Endothelial cell of umbilical vein (primary cell): Measurements from ENCODE around the gene CACNA1C. TPM values are rescaled to one million over a fixed set of nuclear protein-coding genes. Genes with fewer than 3 reads are reported as not detected.

ENCODE experiments used
- BruUV-seq: library from RNA; stranded (reverse); fragments of 400-500 nt; replicated peaks from 2 replicates; lab custom pipeline; 2021; lab: Mats Ljungman, UMichigan
- CTCF ChIA-PET: fragments of 300-600, 350-600 bp; sonication (Branson Sonifier 250); formaldehyde crosslinking; loops from one replicate; lab custom pipeline; 2021; ENCODE audit warnings: antibody characterized with exemption, inconsistent platforms; lab: Charles Lee
- POLR2A ChIA-PET: fragments of 300-600, 350-600 bp; sonication (Branson Sonifier 250); formaldehyde crosslinking; loops from one replicate; lab custom pipeline; 2021; ENCODE audit warnings: antibody characterized with exemption, inconsistent platforms; lab: Charles Lee
- DNase-seq: peaks from one replicate; pipeline ENCODE4 v3.0.0-alpha.2; 2011; ENCODE audit warnings: low read depth, low spot score
- FAIRE-seq: peaks from 2 replicates; lab custom pipeline; 2011; peaks lifted over from hg19 to GRCh38; lab: Jason Lieb, UNC
- H2AFZ ChIP-seq: 2 replicates; pipeline ENCODE4 v1.6.0; 2012; ENCODE audit warnings: low read depth, low read length, control low read depth, inconsistent platforms
- H3K27ac ChIP-seq: 2 replicates; pipeline ENCODE4 v1.5.1; 2011; ENCODE audit warnings: low read depth, mild to moderate bottlenecking, control low read depth, low read length, moderate library complexity; ENCODE audit not compliant: insufficient read depth
- H3K27me3 ChIP-seq, 2 experiments: 2 replicates each; pipeline versions ENCODE4 v1.6.0 to v1.6.1; 2011; ENCODE audit warnings: low read length in 2 of 2, mixed read lengths in 1 of 2; ENCODE audit not compliant: control insufficient read depth in 2 of 2, insufficient read depth in 2 of 2
- H3K36me3 ChIP-seq, 2 experiments: 2 replicates in 1 of 2; 3 replicates in 1 of 2; pipeline ENCODE4 v1.5.1; 2011; ENCODE audit warnings: low read length in 2 of 2, mild to moderate bottlenecking in 1 of 2, moderate library complexity in 1 of 2; ENCODE audit not compliant: control insufficient read depth in 2 of 2, insufficient read depth in 2 of 2; ENCODE audit errors: extremely low read depth in 1 of 2
- H3K4me1 ChIP-seq: 3 replicates; pipeline ENCODE4 v1.5.1; 2011; ENCODE audit warnings: mild to moderate bottlenecking, low read length; ENCODE audit not compliant: control insufficient read depth, insufficient read depth; ENCODE audit errors: extremely low read depth
- H3K4me2 ChIP-seq: 2 replicates; pipeline ENCODE4 v1.6.1; 2011; ENCODE audit warnings: low read length, control low read depth, mixed read lengths; ENCODE audit not compliant: insufficient read depth
- H3K4me3 ChIP-seq, 3 experiments: fragments of 200-600 bp in 1 of 3; sonication (generic), shearing (Covaris generic) in 1 of 3; replicated peaks in 1 of 3; 2 replicates each; pipeline ENCODE4 v1.5.1; 2011 to 2016; ENCODE audit warnings: control low read depth in 3 of 3, low read length in 3 of 3, mild to moderate bottlenecking in 2 of 3, inconsistent platforms in 1 of 3, low read depth in 1 of 3, moderate library complexity in 1 of 3; ENCODE audit not compliant: insufficient read depth in 1 of 3
- H3K79me2 ChIP-seq: 2 replicates; pipeline ENCODE4 v1.6.0; 2012; ENCODE audit warnings: low read length, inconsistent platforms; ENCODE audit not compliant: control insufficient read depth, insufficient read depth
- H3K9ac ChIP-seq: replicated peaks from 2 replicates; pipeline ENCODE3; 2011; ENCODE audit warnings: low read length, control low read depth; ENCODE audit not compliant: insufficient read depth; ENCODE audit errors: extremely low read depth
- H3K9me1 ChIP-seq: replicated peaks from 3 replicates; pipeline ENCODE4 v1.6.0; 2011; ENCODE audit warnings: mild to moderate bottlenecking, low read length; ENCODE audit not compliant: control insufficient read depth, insufficient read depth; ENCODE audit errors: extremely low read depth
- H3K9me3 ChIP-seq: replicated peaks from 2 replicates; pipeline ENCODE4 v1.5.1; 2012; ENCODE audit warnings: low read length, inconsistent platforms; ENCODE audit not compliant: control insufficient read depth, insufficient read depth
- H4K20me1 ChIP-seq: replicated peaks from 2 replicates; pipeline ENCODE3; 2011; ENCODE audit warnings: mild to moderate bottlenecking, low read length; ENCODE audit not compliant: control insufficient read depth, insufficient read depth; ENCODE audit errors: extremely low read depth
- CTCF ChIP-seq, 2 donors: IDR thresholded peaks; 1 replicate in 1 of 2; 2 replicates in 1 of 2; pipeline ENCODE4 v1.5.1; 2011; ENCODE audit warnings: low read length in 2 of 2, mild to moderate bottlenecking in 2 of 2, moderate library complexity in 2 of 2, control low read depth in 1 of 2, inconsistent platforms in 1 of 2, low read depth in 1 of 2; ENCODE audit not compliant: insufficient read depth in 1 of 2; ENCODE audit errors: extremely low read depth in 1 of 2
- EZH2 ChIP-seq: IDR thresholded peaks from 2 replicates; pipeline ENCODE4 v1.6.1; 2012; ENCODE audit warnings: borderline replicate concordance, low read depth, mild to moderate bottlenecking, moderate library complexity, low read length, inconsistent platforms; ENCODE audit not compliant: severe bottlenecking
- FOS ChIP-seq: IDR thresholded peaks from 2 replicates; pipeline ENCODE4 v1.6.1; 2011; ENCODE audit warnings: mild to moderate bottlenecking, low read length, moderate library complexity, borderline replicate concordance; ENCODE audit not compliant: insufficient read depth
- GATA2 ChIP-seq: IDR thresholded peaks from 2 replicates; pipeline ENCODE4 v1.7.0; 2011; ENCODE audit warnings: low read depth, mild to moderate bottlenecking, moderate library complexity, mixed read lengths, low read length; ENCODE audit not compliant: insufficient read length, insufficient read depth
- JUN ChIP-seq: IDR thresholded peaks from 2 replicates; pipeline ENCODE4 v1.6.1; 2011; ENCODE audit warnings: borderline replicate concordance, low read depth; ENCODE audit not compliant: insufficient read length, insufficient read depth
- MYC ChIP-seq: IDR thresholded peaks from one replicate; pipeline ENCODE4 v1.6.1; 2011; ENCODE audit warnings: mild to moderate bottlenecking, low read depth, low read length
- POLR2A ChIP-seq: IDR thresholded peaks from 2 replicates; pipeline ENCODE4 v1.6.1; 2012; ENCODE audit warnings: low read depth, mild to moderate bottlenecking, control low read depth, low read length
- POLR2AphosphoS5 ChIP-seq: IDR thresholded peaks from 2 replicates; pipeline ENCODE4 v1.6.1; 2012; ENCODE audit warnings: low read depth, mild to moderate bottlenecking, control low read depth, low read length, moderate library complexity; ENCODE audit not compliant: insufficient read depth
- dilution Hi-C: fragments of 300-500 bp; cut with MboI; formaldehyde crosslinking; loops from one replicate; pipeline ENCODE4 v1.15.0; 2019; ENCODE audit warnings: low sequenced_read_pairs; ENCODE audit not compliant: extremely low pct_ligation_motif_present
- intact Hi-C: fragments of 100-400 bp; cut with micrococcal nuclease; formaldehyde crosslinking; loops from one replicate; pipeline ENCODE4 v1.10.0; 2022
- polyA plus RNA-seq, 4 experiments: library from polyadenylated mRNA; depleted of rRNA in 3 of 4; stranded (reverse) in 3 of 4; unstranded in 1 of 4; fragments of >200 nt; gene quantifications; 2 replicates each; pipeline versions ENCODE4 v1.2.1 to v1.2.3, GENCODE V29; 2011 to 2012; ENCODE audit warnings: missing spikeins in 1 of 4
- total RNA-seq: library from RNA; stranded (reverse); gene quantifications from 2 replicates; pipeline ENCODE4 v1.2.3, GENCODE V29; 2021
- TF ChIP-seq, protein P1 (sequence below): IDR thresholded peaks from 2 replicates; pipeline ENCODE4 v1.6.1; 2011; ENCODE audit not compliant: insufficient read depth, insufficient read length

The CACNA1C gene
- total and polyA plus RNA-seq, 2 donors (not counting 3 experiments of a cell fraction or from before 2014, with no cell fraction given) = not detected

GRCh38 chr12:2225696-2226095, 172.9 kb downstream of the CACNA1C start:
- POLR2A ChIA-PET = no interaction called here
- no peaks in the 10 kb centered on the region for H3K9me3 ChIP-seq
- intact Hi-C loops = no loop called here
- no TSS peak for BruUV-seq
- CTCF ChIA-PET = no interaction called here
- no peaks in the 10 kb centered on the region for H3K36me3 ChIP-seq
- H3K4me3 ChIP-seq = no peak overlapping the region
- no peak overlapping the region for H3K4me2 ChIP-seq
- H4K20me1 ChIP-seq = no peaks in the 10 kb centered on the region
- no peak overlapping the region for H3K27ac ChIP-seq
- H3K9ac ChIP-seq = no peak overlapping the region
- TF ChIP-seq POLR2AphosphoS5 (no peak), FOS (no peak), MYC (no peak), CTCF (IDR thresholded peaks at IDR 0.05; ENCODE audit: extremely low read depth in 1 of 2, insufficient read depth in 1 of 2, low read depth in 1 of 2, low read length in 2 of 2) (no peak), GATA2 (no peak), JUN (no peak), EZH2 (no peak), POLR2A (no peak)
- TF ChIP-seq, protein P1, sequence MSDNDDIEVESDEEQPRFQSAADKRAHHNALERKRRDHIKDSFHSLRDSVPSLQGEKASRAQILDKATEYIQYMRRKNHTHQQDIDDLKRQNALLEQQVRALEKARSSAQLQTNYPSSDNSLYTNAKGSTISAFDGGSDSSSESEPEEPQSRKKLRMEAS = no peak
- H3K79me2 ChIP-seq = no peaks in the 10 kb centered on the region
- no peak for DNase-seq
- no peaks in the 10 kb centered on the region for H3K27me3 ChIP-seq
- no peaks in the 10 kb centered on the region for H3K9me1 ChIP-seq
- no peak overlapping the region for H2AFZ ChIP-seq
- FAIRE-seq = no peak
- dilution Hi-C loops = no loop called here
- H3K4me1 ChIP-seq = no peaks in the 10 kb centered on the region
